H9 (cell line): ENCODE results near the gene ADGRA1. TPM values are rescaled to one million over a fixed set of nuclear protein-coding genes. Genes with fewer than 3 reads are reported as not detected.

Experiments
- DNase-seq: peaks from one replicate; pipeline ENCODE4 v3.0.0-alpha.2; 2017
- H2AFZ ChIP-seq: one replicate; pipeline ENCODE4 v1.6.1; 2013; ENCODE audit warnings: mild to moderate bottlenecking, low read length, control low read depth, moderate library complexity
- H2AK5ac ChIP-seq: 2 replicates; pipeline ENCODE4 v1.6.1; 2013; ENCODE audit warnings: low read length, control low read depth, mixed read lengths; ENCODE audit not compliant: insufficient read length
- H2BK120ac ChIP-seq: one replicate; pipeline ENCODE4 v1.6.1; 2013; ENCODE audit warnings: low read depth, mild to moderate bottlenecking, low read length, control low read depth, inconsistent platforms; ENCODE audit not compliant: poor library complexity, severe bottlenecking
- H2BK12ac ChIP-seq: 2 replicates; pipeline ENCODE4 v1.6.1; 2013; ENCODE audit warnings: low read length, control low read depth, mixed read lengths, low read depth; ENCODE audit not compliant: insufficient read length
- H2BK15ac ChIP-seq: 2 replicates; pipeline ENCODE4 v1.6.1; 2013; ENCODE audit warnings: low read depth, low read length, control low read depth
- H2BK20ac ChIP-seq: one replicate; pipeline ENCODE4 v1.6.1; 2013; ENCODE audit warnings: low read depth, mild to moderate bottlenecking, low read length, control low read depth, inconsistent platforms; ENCODE audit not compliant: poor library complexity, severe bottlenecking
- H2BK5ac ChIP-seq: 2 replicates; pipeline ENCODE4 v1.6.1; 2013; ENCODE audit warnings: low read length, control low read depth, mixed read lengths; ENCODE audit not compliant: insufficient read length
- H3K14ac ChIP-seq: 2 replicates; pipeline ENCODE4 v1.6.1; 2013; ENCODE audit warnings: low read length, control low read depth; ENCODE audit not compliant: insufficient read depth
- H3K18ac ChIP-seq: 2 replicates; pipeline ENCODE4 v1.6.1; 2013; ENCODE audit warnings: low read depth, mild to moderate bottlenecking, mixed read lengths, low read length, control low read depth; ENCODE audit not compliant: insufficient read length
- H3K23ac ChIP-seq: 2 replicates; pipeline ENCODE4 v1.6.1; 2013; ENCODE audit warnings: low read length, control low read depth, mixed read lengths, low read depth; ENCODE audit not compliant: insufficient read length
- H3K23me2 ChIP-seq: 2 replicates; pipeline ENCODE4 v1.6.1; 2013; ENCODE audit warnings: low read depth, mild to moderate bottlenecking, mixed read lengths, low read length, control low read depth; ENCODE audit not compliant: insufficient read length, poor library complexity, severe bottlenecking
- H3K27ac ChIP-seq: 2 replicates; pipeline ENCODE4 v1.5.1; 2013; ENCODE audit warnings: low read length, control low read depth, mixed read lengths, low read depth; ENCODE audit not compliant: insufficient read length
- H3K27me3 ChIP-seq: 2 replicates; pipeline ENCODE4 v1.6.1; 2013; ENCODE audit warnings: low read length, control low read depth, inconsistent platforms; ENCODE audit not compliant: insufficient read depth
- H3K4ac ChIP-seq: 2 replicates; pipeline ENCODE4 v1.6.1; 2013; ENCODE audit warnings: low read depth, mild to moderate bottlenecking, control low read depth, inconsistent platforms, low read length, moderate library complexity
- H3K4me1 ChIP-seq: 2 replicates; pipeline ENCODE4 v1.6.1; 2013; ENCODE audit warnings: low read length, control low read depth, inconsistent platforms; ENCODE audit not compliant: insufficient read depth
- H3K4me2 ChIP-seq: 2 replicates; pipeline ENCODE4 v1.6.1; 2013; ENCODE audit warnings: low read length, control low read depth, mixed read lengths; ENCODE audit not compliant: insufficient read length, insufficient read depth
- H3K56ac ChIP-seq: 2 replicates; pipeline ENCODE4 v1.6.1; 2013; ENCODE audit warnings: low read depth, mild to moderate bottlenecking, mixed read lengths, low read length, control low read depth; ENCODE audit not compliant: insufficient read length
- H3K79me1 ChIP-seq: 2 replicates; pipeline ENCODE4 v1.6.1; 2013; ENCODE audit warnings: low read depth, mild to moderate bottlenecking, moderate library complexity, low read length, control low read depth, inconsistent platforms; ENCODE audit not compliant: insufficient read depth, poor library complexity, severe bottlenecking
- H3K79me2 ChIP-seq: 2 replicates; pipeline ENCODE4 v1.6.1; 2013; ENCODE audit warnings: low read length, control low read depth, inconsistent platforms; ENCODE audit not compliant: insufficient read depth
- H3K9ac ChIP-seq: 2 replicates; pipeline ENCODE4 v1.6.1; 2013; ENCODE audit warnings: low read length, control low read depth, mixed read lengths; ENCODE audit not compliant: insufficient read length; ENCODE audit errors: extremely low read depth
- H3K9me3 ChIP-seq: one replicate; pipeline ENCODE4 v1.6.1; 2013; ENCODE audit warnings: low read depth, low read length, inconsistent platforms; ENCODE audit not compliant: control insufficient read depth
- H3T11ph ChIP-seq: one replicate; pipeline ENCODE4 v1.6.1; 2013; ENCODE audit warnings: mild to moderate bottlenecking, low read length, control low read depth, inconsistent platforms
- H4K20me1 ChIP-seq: one replicate; pipeline ENCODE4 v1.6.1; 2013; ENCODE audit not compliant: control insufficient read depth, insufficient read length, insufficient read depth
- H4K5ac ChIP-seq: 2 replicates; pipeline ENCODE4 v1.6.1; 2013; ENCODE audit warnings: low read depth, mild to moderate bottlenecking, mixed read lengths, low read length, control low read depth; ENCODE audit not compliant: insufficient read length
- H4K8ac ChIP-seq: replicated peaks from 2 replicates; pipeline ENCODE4 v1.6.1; 2013; ENCODE audit warnings: low read length, control low read depth, mixed read lengths, low read depth; ENCODE audit not compliant: insufficient read length
- H4K91ac ChIP-seq: 2 replicates; pipeline ENCODE4 v1.6.1; 2013; ENCODE audit warnings: low read depth, mild to moderate bottlenecking, moderate library complexity, mixed read lengths, low read length, control low read depth; ENCODE audit not compliant: insufficient read length
- H3K27ac Mint-ChIP-seq, 3 experiments: 2 replicates in 2 of 3; 3 replicates in 1 of 3; pipeline ENCODE4 v1.8.0; 2020 to 2021; ENCODE audit warnings: mixed read lengths in 3 of 3, mild to moderate bottlenecking in 1 of 3, moderate library complexity in 1 of 3
- H3K27me3 Mint-ChIP-seq: 2 replicates; pipeline ENCODE4 v1.8.0; 2021; ENCODE audit warnings: low read depth, mild to moderate bottlenecking, moderate library complexity, mixed read lengths
- H3K36me3 Mint-ChIP-seq, 3 experiments: 2 replicates in 2 of 3; 3 replicates in 1 of 3; pipeline ENCODE4 v1.8.0; 2020 to 2021; ENCODE audit warnings: low read depth in 3 of 3, mixed read lengths in 3 of 3; ENCODE audit not compliant: insufficient read depth in 1 of 3
- H3K4me1 Mint-ChIP-seq, 2 experiments: 2 replicates each; pipeline ENCODE4 v1.8.0; 2020; ENCODE audit warnings: mixed read lengths in 2 of 2
- H3K4me3 Mint-ChIP-seq, 2 experiments: 2 replicates in 1 of 2; 3 replicates in 1 of 2; pipeline ENCODE4 v1.8.0; 2020 to 2021; ENCODE audit warnings: mild to moderate bottlenecking in 2 of 2, mixed read lengths in 2 of 2, moderate library complexity in 1 of 2
- H3K9me3 Mint-ChIP-seq, 2 experiments: 2 replicates in 1 of 2; 3 replicates in 1 of 2; pipeline ENCODE4 v1.8.0; 2020; ENCODE audit warnings: mild to moderate bottlenecking in 2 of 2, mixed read lengths in 2 of 2, moderate library complexity in 1 of 2
- WGBS: extraction: QIAGEN DNeasy Blood & Tissue Kit; methylation state at CpG from one replicate; pipeline ENCODE4 v1.1.7; 2013; ENCODE audit warnings: missing lambda C conversion rate, low lambda C conversion rate, mixed read lengths; ENCODE audit not compliant: insufficient read length; ENCODE audit errors: extremely low coverage; 5-methylcytosine and 5-hydroxymethylcytosine counted together
- total RNA-seq: library from RNA; stranded (reverse); gene quantifications from 2 replicates; pipeline ENCODE4 v1.2.1, GENCODE V29; 2021
- TF ChIP-seq, protein P1 (sequence below): fragments of 200-600 bp; sonication (generic); conservative IDR thresholded peaks from 3 replicates; pipeline ENCODE4 v1.8.0; 2021; ENCODE audit warnings: antibody characterized with exemption, mild to moderate bottlenecking

The ADGRA1 gene
- total RNA-seq, 1 experiment from 2014 or later, result 0.11 TPM

DNA sequence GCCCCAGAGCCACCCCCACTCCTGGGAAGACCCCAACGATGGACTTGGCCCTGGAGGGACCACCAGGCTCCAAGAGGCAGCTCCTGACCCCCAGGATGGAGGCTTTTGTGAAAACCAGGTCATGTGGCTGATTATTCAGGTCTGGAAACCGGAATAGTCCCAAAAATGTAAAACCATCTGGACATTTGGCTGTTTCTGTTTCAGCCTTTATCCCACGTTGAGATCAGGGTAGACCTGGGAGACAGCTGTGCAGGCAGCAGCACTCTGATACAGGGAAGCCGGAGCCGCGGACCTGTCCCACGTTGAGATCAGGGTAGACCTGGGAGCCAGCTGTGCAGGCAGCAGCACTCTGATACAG is 7.1 kb upstream of the ADGRA1 start:
- Histone ChIP-seq H4K8ac (no peak overlapping the region), H3K79me1 (no peaks in the 10 kb centered on the region), H2BK15ac (no peak overlapping the region), H2BK12ac (no peak overlapping the region), H3K4me2 (no peak overlapping the region), H2AFZ (no peak overlapping the region), H2BK20ac (no peak overlapping the region), H3K23ac (no peak overlapping the region), H2BK5ac (no peak overlapping the region), H3K14ac (no peak overlapping the region), H3K79me2 (no peaks in the 10 kb centered on the region), H3K4me1 (no peaks in the 10 kb centered on the region), H2AK5ac (no peak overlapping the region), H3K27me3 (no peaks in the 10 kb centered on the region), H3K9me3 (no peaks in the 10 kb centered on the region), H3K4ac (no peak overlapping the region), H3K56ac (no peak overlapping the region), H3K23me2 (no peaks in the 10 kb centered on the region), H4K20me1 (no peaks in the 10 kb centered on the region), H3T11ph (no peak overlapping the region), H2BK120ac (no peak overlapping the region), H3K27ac (no peak overlapping the region), H4K5ac (no peak overlapping the region), H3K9ac (no peak overlapping the region), H3K18ac (no peak overlapping the region), H4K91ac (no peak overlapping the region)
- peaks cover 0 to 9% of the 10 kb centered on the region in 2 experiments; a peak in 2 of 4 replicates for H3K4me1 Mint-ChIP-seq
- peaks cover 17% of the 10 kb centered on the region for H3K27me3 Mint-ChIP-seq
- H3K9me3 Mint-ChIP-seq, result no peaks in the 10 kb centered on the region
- no CpG with 5 or more reads among the region's 7 CpGs for whole genome bisulfite sequencing
- no peak for DNase-seq
- no peak overlapping the region for H3K4me3 Mint-ChIP-seq
- TF ChIP-seq, protein P1, sequence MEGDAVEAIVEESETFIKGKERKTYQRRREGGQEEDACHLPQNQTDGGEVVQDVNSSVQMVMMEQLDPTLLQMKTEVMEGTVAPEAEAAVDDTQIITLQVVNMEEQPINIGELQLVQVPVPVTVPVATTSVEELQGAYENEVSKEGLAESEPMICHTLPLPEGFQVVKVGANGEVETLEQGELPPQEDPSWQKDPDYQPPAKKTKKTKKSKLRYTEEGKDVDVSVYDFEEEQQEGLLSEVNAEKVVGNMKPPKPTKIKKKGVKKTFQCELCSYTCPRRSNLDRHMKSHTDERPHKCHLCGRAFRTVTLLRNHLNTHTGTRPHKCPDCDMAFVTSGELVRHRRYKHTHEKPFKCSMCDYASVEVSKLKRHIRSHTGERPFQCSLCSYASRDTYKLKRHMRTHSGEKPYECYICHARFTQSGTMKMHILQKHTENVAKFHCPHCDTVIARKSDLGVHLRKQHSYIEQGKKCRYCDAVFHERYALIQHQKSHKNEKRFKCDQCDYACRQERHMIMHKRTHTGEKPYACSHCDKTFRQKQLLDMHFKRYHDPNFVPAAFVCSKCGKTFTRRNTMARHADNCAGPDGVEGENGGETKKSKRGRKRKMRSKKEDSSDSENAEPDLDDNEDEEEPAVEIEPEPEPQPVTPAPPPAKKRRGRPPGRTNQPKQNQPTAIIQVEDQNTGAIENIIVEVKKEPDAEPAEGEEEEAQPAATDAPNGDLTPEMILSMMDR, result no peak
- no peak overlapping the region for H3K27ac Mint-ChIP-seq
- no peaks in the 10 kb centered on the region for H3K36me3 Mint-ChIP-seq
